Activated naive CD8-positive, alpha-beta T cell treated with anti-CD3 and anti-CD28 coated beads for 36 hours (primary cell): Measurements from ENCODE around the gene IL17RE. TPM values are rescaled to one million over a fixed set of nuclear protein-coding genes. Genes with fewer than 3 reads are reported as not detected.
A peak's percentile ranks its signal among the peaks of the same experiment; 100 is the strongest.
"Not testable (repeated sequence)": the region's sequence is repeated elsewhere in the genome, so short reads cannot be mapped to it uniquely, and the experiment has no call there.

Experiments
- DNase-seq: peaks from one replicate; pipeline ENCODE4 v3.0.0; 2021
- H3K27ac Mint-ChIP-seq: one replicate; pipeline ENCODE4 v1.8.0; 2022; ENCODE audit warnings: mild to moderate bottlenecking, moderate library complexity, mixed read lengths
- H3K27me3 Mint-ChIP-seq: one replicate; pipeline ENCODE4 v1.8.0; 2022; ENCODE audit warnings: mild to moderate bottlenecking, mixed read lengths
- H3K36me3 Mint-ChIP-seq: one replicate; pipeline ENCODE4 v1.8.0; 2021; ENCODE audit warnings: mild to moderate bottlenecking, mixed read lengths
- H3K4me1 Mint-ChIP-seq: one replicate; pipeline ENCODE4 v1.8.0; 2021; ENCODE audit warnings: mixed read lengths
- H3K4me3 Mint-ChIP-seq: one replicate; pipeline ENCODE4 v1.8.0; 2022; ENCODE audit warnings: mild to moderate bottlenecking, moderate library complexity, mixed read lengths
- H3K9me3 Mint-ChIP-seq: one replicate; pipeline ENCODE4 v1.8.0; 2022; ENCODE audit warnings: mixed read lengths
- total RNA-seq, 2 experiments: library from RNA; stranded (reverse); gene quantifications; one replicate each; pipeline ENCODE4 v1.2.3, GENCODE V29; 2021

The IL17RE gene
- total RNA-seq, 2 experiments from 2014 or later = 1.2 to 1.8 TPM

DNA sequence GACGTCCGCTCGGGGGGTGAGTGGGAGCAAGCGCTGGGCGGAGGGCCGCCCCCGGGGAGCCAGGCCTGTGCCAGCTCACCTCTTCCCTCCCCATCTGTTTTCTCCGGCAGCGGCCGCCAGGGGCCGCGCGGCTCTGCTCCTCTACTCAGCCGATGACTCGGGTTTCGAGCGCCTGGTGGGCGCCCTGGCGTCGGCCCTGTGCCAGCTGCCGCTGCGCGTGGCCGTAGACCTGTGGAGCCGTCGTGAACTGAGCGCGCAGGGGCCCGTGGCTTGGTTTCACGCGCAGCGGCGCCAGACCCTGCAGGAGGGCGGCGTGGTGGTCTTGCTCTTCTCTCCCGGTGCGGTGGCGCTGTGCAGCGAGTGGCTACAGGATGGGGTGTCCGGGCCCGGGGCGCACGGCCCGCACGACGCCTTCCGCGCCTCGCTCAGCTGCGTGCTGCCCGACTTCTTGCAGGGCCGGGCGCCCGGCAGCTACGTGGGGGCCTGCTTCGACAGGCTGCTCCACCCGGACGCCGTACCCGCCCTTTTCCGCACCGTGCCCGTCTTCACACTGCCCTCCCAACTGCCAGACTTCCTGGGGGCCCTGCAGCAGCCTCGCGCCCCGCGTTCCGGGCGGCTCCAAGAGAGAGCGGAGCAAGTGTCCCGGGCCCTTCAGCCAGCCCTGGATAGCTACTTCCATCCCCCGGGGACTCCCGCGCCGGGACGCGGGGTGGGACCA is 30.4 kb downstream of the IL17RE start:
- peaks cover 4% of the 10 kb centered on the region for H3K36me3 Mint-ChIP-seq
- peak; percentile 91 for DNase-seq
- no peaks in the 10 kb centered on the region for H3K9me3 Mint-ChIP-seq
- no peaks in the 10 kb centered on the region for H3K27me3 Mint-ChIP-seq
- peak overlapping the region; percentile 99 for H3K4me3 Mint-ChIP-seq
- H3K4me1 Mint-ChIP-seq = peaks cover 29% of the 10 kb centered on the region
- H3K27ac Mint-ChIP-seq = peak overlapping the region; percentile 95

DNA sequence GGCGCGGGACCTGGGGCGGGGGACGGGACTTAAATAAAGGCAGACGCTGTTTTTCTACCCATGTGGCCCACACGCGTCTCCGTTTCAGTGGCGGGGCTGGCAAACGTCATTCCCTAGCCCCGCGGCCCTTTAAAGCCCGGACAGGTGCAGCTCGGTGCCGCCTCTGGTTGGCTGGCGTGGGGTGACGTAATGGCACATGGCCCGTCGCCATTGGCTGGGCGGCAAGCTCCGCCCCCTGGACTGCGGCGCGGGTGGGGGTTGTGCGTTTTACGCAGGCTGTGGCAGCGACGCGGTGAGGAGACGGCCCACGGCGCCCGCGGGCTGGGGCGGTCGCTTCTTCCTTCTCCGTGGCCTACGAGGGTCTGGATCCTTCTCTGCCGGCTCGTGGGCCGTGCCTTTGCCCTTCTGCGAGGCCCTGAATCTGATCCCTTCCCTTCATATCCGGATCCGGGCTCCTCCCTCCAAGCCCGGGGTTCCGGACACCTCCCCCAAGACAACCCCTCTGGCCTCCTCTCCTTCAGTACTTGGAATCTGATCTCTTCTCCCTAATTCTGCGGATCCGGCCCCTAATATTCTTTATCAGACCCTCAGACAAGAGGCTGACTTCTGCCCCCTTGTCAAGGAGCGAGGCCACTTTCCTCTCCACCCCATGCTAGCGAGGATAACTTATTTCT is 31.1 kb downstream of the IL17RE start, which contains the start of gene CRELD1:
TSS of gene CRELD1 (plus strand) at position 274 of the 674 bp plus-strand sequence. CDS start 605 bp downstream, outside the sequence.
- peaks cover 29% of the 10 kb centered on the region for H3K4me1 Mint-ChIP-seq
- peak; percentile 98 for DNase-seq
- peak within 1 kb of the TSS; percentile 95 for H3K27ac Mint-ChIP-seq
- H3K27me3 Mint-ChIP-seq = no peaks in the 10 kb centered on the region
- no peaks in the 10 kb centered on the region for H3K9me3 Mint-ChIP-seq
- H3K36me3 Mint-ChIP-seq = peaks cover 4% of the 10 kb centered on the region
- H3K4me3 Mint-ChIP-seq = peak within 1 kb of the TSS; percentile 99

DNA sequence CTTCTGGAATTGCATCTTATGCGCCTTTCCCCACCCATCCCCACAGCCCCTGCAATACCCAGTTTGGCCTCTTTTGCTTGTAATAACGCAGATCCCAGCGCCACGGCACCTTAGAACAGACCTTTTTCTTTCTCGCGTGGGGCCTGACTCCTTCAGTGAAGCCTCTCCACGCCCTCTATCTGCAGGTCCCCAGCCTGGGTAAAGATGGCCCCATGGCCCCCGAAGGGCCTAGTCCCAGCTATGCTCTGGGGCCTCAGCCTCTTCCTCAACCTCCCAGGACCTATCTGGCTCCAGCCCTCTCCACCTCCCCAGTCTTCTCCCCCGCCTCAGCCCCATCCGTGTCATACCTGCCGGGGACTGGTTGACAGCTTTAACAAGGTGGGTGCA is 31.6 kb downstream of the IL17RE start:
- Mint-ChIP-seq H3K4me1 (peaks cover 29% of the 10 kb centered on the region), H3K9me3 (no peaks in the 10 kb centered on the region), H3K27me3 (no peaks in the 10 kb centered on the region), H3K36me3 (peaks cover 4% of the 10 kb centered on the region), H3K27ac (peak overlapping the region; percentile 95), H3K4me3 (peak overlapping the region; percentile 99)
- no peak for DNase-seq

DNA sequence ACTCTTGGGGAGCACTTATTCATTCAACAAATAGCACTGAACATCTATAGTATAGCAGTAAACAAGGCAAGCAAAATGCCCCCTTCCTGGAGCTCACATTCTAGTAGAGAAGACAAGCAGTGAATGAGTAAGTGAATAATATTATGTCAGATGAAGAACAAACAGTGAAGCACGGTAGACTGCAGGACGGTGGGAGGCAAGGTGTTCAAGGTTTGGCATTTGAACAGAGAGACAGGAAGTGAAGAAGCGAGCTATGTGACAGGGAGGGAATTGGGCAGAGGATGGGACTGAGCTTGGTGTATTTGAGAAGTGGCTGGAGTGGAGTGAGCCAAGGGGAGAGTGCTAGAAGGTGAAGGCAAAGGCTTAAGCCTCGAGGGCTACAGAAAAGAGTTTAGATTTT is 32.3 kb downstream of the IL17RE start:
- Mint-ChIP-seq H3K27me3 (no peaks in the 10 kb centered on the region), H3K9me3 (no peaks in the 10 kb centered on the region), H3K4me1 (peaks cover 29% of the 10 kb centered on the region), H3K36me3 (peaks cover 4% of the 10 kb centered on the region), H3K27ac (peak overlapping the region; percentile 36), H3K4me3 (peak overlapping the region; percentile 99)
- DNase-seq = no peak

DNA sequence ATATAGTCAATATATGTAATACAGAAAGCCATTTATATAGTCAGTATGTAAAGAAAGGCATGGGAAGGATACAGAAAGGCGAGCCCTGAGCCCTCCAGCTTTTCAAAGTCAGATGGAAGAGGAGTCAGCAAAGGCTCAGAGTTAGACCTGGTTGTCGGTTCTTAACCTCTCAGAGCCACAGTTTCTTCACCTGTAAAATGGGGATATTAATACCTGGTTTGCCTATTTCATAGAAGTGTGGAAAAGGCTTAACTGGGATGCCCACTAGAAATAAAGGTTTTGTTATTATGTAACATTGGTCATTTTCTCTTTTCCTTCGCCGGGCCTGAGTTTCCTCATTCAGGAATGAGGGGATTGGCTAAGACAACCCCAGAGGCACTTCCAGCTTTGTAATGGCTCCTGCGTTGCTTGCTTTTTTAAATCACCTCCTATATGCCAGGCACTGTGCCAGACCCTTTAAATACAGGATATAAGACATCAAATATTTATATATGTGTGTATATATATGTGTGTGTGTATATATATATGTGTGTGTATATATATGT is 33.4 kb downstream of the IL17RE start:
- Mint-ChIP-seq H3K4me1 (peaks cover 29% of the 10 kb centered on the region), H3K9me3 (no peaks in the 10 kb centered on the region), H3K27ac (no peak overlapping the region), H3K27me3 (no peaks in the 10 kb centered on the region), H3K36me3 (peaks cover 4% of the 10 kb centered on the region), H3K4me3 (no peak overlapping the region)
- DNase-seq = no peak

DNA sequence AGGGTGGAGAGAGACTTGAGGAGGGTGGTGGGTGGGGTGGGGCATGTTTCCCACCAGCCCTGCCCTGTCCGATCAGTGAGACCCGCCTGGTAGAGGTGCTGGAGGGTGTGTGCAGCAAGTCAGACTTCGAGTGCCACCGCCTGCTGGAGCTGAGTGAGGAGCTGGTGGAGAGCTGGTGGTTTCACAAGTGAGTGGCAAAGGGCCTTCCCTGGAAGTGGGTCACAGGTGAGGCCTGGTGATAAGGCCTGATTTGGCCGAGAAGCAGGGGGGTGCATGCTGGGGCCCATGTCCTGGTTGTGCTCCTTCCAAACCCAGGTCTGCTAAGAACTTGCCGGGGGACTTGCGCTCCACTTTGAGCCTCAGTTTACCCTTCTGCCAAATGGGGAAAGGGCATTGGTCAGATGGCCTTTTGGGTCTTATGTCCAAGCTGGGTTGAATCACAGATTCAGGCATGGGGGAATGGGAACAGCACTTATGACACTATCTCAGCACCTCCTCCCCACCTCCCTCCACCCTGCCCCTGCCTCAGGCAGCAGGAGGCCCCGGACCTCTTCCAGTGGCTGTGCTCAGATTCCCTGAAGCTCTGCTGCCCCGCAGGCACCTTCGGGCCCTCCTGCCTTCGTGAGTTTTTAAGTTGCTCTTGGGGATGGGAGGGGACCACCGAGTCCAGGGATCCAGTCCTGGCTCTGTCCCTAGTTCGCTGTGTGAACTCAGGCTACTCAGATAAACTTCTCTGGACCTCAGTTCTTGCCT is 35.0 kb downstream of the IL17RE start:
- Mint-ChIP-seq H3K4me3 (no peak overlapping the region), H3K27ac (no peak overlapping the region), H3K4me1 (peaks cover 22% of the 10 kb centered on the region), H3K9me3 (no peaks in the 10 kb centered on the region), H3K36me3 (peaks cover 7% of the 10 kb centered on the region), H3K27me3 (no peaks in the 10 kb centered on the region)
- no peak for DNase-seq

DNA sequence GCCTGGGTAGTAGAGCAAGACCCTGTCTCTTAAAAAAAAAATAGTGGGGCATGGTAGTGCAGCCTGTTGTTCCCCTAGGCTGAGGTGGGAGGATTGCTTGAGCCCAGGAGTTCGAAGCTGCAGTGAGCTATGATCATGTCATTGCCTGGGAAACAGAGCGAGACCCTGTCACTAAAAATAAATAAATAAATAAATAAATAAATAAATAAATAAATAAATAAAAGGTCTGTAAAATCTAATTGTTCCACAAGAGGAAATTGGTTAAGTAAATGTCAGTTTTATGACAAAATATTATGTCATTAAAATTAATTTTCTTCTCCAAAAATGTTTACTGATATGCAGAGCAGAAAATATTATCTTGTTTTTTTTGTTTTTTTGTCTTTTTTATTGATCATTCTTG is 36.3 kb downstream of the IL17RE start:
- peaks cover 21% of the 10 kb centered on the region for H3K4me1 Mint-ChIP-seq
- no peak overlapping the region for H3K27ac Mint-ChIP-seq
- no peaks in the 10 kb centered on the region for H3K9me3 Mint-ChIP-seq
- H3K27me3 Mint-ChIP-seq = no peaks in the 10 kb centered on the region
- no peak for DNase-seq
- peaks cover 7% of the 10 kb centered on the region for H3K36me3 Mint-ChIP-seq
- no peak overlapping the region for H3K4me3 Mint-ChIP-seq

DNA sequence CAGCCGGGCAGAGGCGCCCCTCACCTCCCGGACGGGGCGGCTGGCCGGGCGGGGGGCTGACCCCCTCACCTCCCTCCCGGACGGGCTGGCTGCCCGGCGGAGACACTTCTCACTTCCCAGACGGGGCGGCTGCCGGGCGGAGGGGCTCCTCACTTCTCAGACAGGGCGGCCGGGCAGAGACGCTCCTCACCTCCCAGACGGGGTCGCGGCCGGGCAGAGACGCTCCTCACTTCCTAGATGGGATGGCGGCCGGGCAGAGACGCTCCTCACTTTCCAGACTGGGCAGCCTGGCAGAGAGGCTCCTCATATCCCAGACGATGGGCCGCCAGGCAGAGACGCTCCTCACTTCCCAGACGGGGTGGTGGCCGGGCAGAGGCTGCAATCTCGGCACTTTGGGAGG is 37.3 kb downstream of the IL17RE start:
- H3K4me3 Mint-ChIP-seq, H3K27ac Mint-ChIP-seq, H3K27me3 Mint-ChIP-seq, DNase-seq, H3K9me3 Mint-ChIP-seq: not testable (repeated sequence)
- Mint-ChIP-seq H3K36me3 (peaks cover 10% of the 10 kb centered on the region), H3K4me1 (peaks cover 13% of the 10 kb centered on the region)

DNA sequence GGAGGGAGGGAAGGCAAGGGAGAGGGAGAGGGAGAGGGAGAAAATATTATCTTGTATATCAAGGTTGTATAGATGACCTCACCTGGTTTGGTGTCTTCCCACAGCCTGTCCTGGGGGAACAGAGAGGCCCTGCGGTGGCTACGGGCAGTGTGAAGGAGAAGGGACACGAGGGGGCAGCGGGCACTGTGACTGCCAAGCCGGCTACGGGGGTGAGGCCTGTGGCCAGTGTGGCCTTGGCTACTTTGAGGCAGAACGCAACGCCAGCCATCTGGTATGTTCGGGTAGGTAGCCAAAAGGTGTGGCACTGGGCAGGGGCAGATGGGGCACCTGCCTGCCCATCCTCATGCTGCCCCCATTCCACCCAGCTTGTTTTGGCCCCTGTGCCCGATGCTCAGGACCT is 38.1 kb downstream of the IL17RE start:
- Mint-ChIP-seq H3K27ac (no peak overlapping the region), H3K36me3 (peaks cover 13% of the 10 kb centered on the region)

DNA sequence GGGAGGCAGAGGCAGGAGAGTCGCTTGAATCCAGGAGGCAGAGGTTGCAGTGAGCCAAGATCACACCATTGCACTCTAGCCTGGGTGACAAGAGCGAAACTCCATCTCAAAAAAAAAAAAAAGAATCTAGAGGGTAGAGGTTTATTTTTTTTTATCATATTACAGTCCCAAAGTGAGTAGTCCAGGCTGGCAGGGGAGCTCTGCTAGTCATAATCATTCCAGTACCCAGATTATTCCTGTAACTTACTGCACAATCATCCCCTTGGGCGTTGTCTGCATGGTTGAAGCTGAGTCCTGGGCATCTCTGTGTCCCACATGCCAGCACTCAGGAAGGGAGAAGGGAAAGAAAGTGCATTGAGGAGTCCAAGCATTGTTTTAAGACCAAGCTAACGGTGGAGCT is 39.5 kb downstream of the IL17RE start:
- no peaks in the 10 kb centered on the region for H3K27me3 Mint-ChIP-seq
- no peak overlapping the region for H3K4me3 Mint-ChIP-seq
- H3K27ac Mint-ChIP-seq = peak overlapping the region; percentile 29
- H3K4me1 Mint-ChIP-seq = no peaks in the 10 kb centered on the region
- H3K9me3 Mint-ChIP-seq = no peaks in the 10 kb centered on the region
- DNase-seq = no peak
- peaks cover 10% of the 10 kb centered on the region for H3K36me3 Mint-ChIP-seq

More for the DNA sequence above, 38.1 kb downstream of the IL17RE start:
- no peaks in the 10 kb centered on the region for H3K9me3 Mint-ChIP-seq
- no peaks in the 10 kb centered on the region for H3K27me3 Mint-ChIP-seq
- no peak overlapping the region for H3K4me3 Mint-ChIP-seq
- no peak for DNase-seq
- peaks cover 5% of the 10 kb centered on the region for H3K4me1 Mint-ChIP-seq

DNA sequence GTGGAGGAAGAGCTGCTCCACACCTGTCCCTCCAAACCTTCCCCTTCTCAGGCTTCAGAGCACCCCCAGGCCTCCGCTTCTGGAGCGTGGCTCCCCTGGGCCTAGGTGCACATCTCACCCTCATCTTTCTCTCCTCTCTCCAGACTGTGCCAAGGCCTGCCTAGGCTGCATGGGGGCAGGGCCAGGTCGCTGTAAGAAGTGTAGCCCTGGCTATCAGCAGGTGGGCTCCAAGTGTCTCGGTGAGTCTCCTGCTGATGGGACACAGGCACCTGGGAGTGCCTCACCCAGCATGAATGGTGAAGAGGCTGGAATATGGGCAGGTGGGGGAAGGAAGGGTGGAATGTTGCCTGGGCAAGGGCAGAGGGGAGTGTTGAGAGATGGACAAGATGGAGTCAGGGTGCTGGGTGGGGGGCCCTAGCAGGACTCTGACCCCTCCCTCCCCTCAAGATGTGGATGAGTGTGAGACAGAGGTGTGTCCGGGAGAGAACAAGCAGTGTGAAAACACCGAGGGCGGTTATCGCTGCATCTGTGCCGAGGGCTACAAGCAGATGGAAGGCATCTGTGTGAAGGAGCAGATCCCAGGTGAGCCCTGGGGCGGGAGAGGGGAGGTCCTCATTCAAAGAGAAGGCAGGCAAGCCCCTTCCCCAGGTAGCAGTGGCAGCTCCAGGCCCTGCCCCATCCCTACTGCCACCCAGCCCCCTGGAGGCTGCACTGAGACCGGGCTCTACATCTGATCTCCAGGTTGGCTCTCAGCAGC is 40.5 kb downstream of the IL17RE start:
- H3K36me3 Mint-ChIP-seq = peaks cover 10% of the 10 kb centered on the region
- no peaks in the 10 kb centered on the region for H3K27me3 Mint-ChIP-seq
- no peaks in the 10 kb centered on the region for H3K9me3 Mint-ChIP-seq
- H3K27ac Mint-ChIP-seq = no peak overlapping the region
- H3K4me3 Mint-ChIP-seq = no peak overlapping the region
- no peaks in the 10 kb centered on the region for H3K4me1 Mint-ChIP-seq
- no peak for DNase-seq

DNA sequence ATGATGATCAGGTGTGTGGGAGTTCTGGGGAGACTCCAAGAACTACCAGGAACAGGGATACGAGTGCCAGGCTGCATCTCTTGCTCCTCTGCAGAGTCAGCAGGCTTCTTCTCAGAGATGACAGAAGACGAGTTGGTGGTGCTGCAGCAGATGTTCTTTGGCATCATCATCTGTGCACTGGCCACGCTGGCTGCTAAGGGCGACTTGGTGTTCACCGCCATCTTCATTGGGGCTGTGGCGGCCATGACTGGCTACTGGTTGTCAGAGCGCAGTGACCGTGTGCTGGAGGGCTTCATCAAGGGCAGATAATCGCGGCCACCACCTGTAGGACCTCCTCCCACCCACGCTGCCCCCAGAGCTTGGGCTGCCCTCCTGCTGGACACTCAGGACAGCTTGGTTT is 41.6 kb downstream of the IL17RE start:
- Mint-ChIP-seq H3K9me3 (no peaks in the 10 kb centered on the region), H3K4me1 (no peaks in the 10 kb centered on the region), H3K27ac (no peak overlapping the region)

DNA sequence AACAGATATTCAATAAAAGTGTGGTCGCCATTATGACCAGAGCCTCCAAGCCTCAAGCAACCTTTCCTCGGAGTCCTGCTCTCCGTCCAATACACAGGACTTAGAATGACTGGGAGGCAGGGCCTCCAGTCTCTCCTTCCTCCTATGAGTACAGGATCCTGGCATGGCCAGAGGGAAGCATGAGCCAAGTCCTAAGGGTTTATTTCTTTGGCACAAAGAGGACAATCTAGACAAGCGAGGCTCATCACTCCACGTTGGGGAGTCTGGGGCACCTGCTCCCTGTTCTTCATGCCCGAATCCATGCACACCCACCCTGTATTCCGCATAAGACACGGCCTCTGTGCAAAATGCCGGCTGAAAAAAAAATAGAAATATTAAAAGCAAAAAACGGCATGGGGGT is 42.7 kb downstream of the IL17RE start:
- Mint-ChIP-seq H3K27me3 (no peaks in the 10 kb centered on the region), H3K9me3 (no peaks in the 10 kb centered on the region), H3K4me3 (no peak overlapping the region), H3K36me3 (peaks cover 10% of the 10 kb centered on the region), H3K27ac (no peak overlapping the region), H3K4me1 (no peaks in the 10 kb centered on the region)
- DNase-seq = no peak

More for the DNA sequence above, 41.6 kb downstream of the IL17RE start:
- Mint-ChIP-seq H3K4me3 (no peak overlapping the region), H3K27me3 (no peaks in the 10 kb centered on the region), H3K36me3 (peaks cover 10% of the 10 kb centered on the region)
- DNase-seq = no peak
